HEK293 (cell line): ENCODE data around the gene NDST4.

ENCODE experiments used
- CTCF ChIA-PET: fragments of 350-600 bp; formaldehyde crosslinking; extraction: SDS; loops from one replicate; lab custom pipeline; 2021; ENCODE audit warnings: antibody characterized with exemption; lab: Yijun Ruan, JAX
- POLR2A ChIA-PET: fragments of 300-600 bp; formaldehyde crosslinking; extraction: SDS; loops from one replicate; lab custom pipeline; 2020; ENCODE audit warnings: antibody characterized with exemption, inconsistent platforms; lab: Yijun Ruan, JAX
- H3K27ac ChIP-seq: fragments of 200-500 bp; sonication (Bioruptor generic); 2 replicates; pipeline ENCODE4 v1.5.1; 2014; ENCODE audit warnings: low read depth, low read length, control low read depth, inconsistent platforms; ENCODE audit errors: extremely low read depth
- H3K36me3 ChIP-seq, 2 experiments: fragments of 200-500 bp in 1 of 2; sonication (Bioruptor generic) in 1 of 2; 1 replicate in 1 of 2; 2 replicates in 1 of 2; pipeline ENCODE4 v1.5.1; 2014 to 2017; ENCODE audit warnings: inconsistent platforms in 2 of 2, low read length in 2 of 2; ENCODE audit not compliant: control insufficient read depth in 2 of 2, insufficient read depth in 1 of 2
- H3K4me1 ChIP-seq: fragments of 200-500 bp; sonication (Bioruptor generic); 2 replicates; pipeline ENCODE4 v1.5.1; 2014; ENCODE audit warnings: mild to moderate bottlenecking, low read length, inconsistent platforms; ENCODE audit not compliant: control insufficient read depth, insufficient read depth
- H3K4me3 ChIP-seq: 2 replicates; pipeline ENCODE4 v1.5.1; 2011; ENCODE audit warnings: low read depth, mild to moderate bottlenecking, control low read depth, low read length, moderate library complexity
- H3K9me3 ChIP-seq: fragments of 200-500 bp; sonication (Bioruptor generic); 2 replicates; pipeline ENCODE4 v1.5.1; 2014; ENCODE audit warnings: low read depth, low read length, inconsistent platforms; ENCODE audit not compliant: control insufficient read depth, insufficient read depth
- FEZF1 ChIP-seq: fragments of 450-650 bp; formaldehyde crosslinking; IDR thresholded peaks from 2 replicates; pipeline ENCODE4 v1.5.1; 2016; ENCODE audit warnings: missing biosample characterization, missing genetic modification characterization
- IKZF3 ChIP-seq: fragments of 450-650 bp; IDR thresholded peaks from 2 replicates; pipeline ENCODE4 v1.5.0; 2018; ENCODE audit warnings: missing biosample characterization, mild to moderate bottlenecking, missing genetic modification characterization, moderate library complexity
- MZF1 ChIP-seq: fragments of 450-650 bp; formaldehyde crosslinking; IDR thresholded peaks from 2 replicates; pipeline ENCODE4 v1.5.1; 2017; ENCODE audit warnings: missing biosample characterization, missing genetic modification characterization, borderline replicate concordance
- OSR2 ChIP-seq: fragments of 450-650 bp; formaldehyde crosslinking; IDR thresholded peaks from 2 replicates; pipeline ENCODE4 v1.5.1; 2016; ENCODE audit warnings: missing biosample characterization, missing genetic modification characterization
- OVOL3 ChIP-seq: fragments of 450-650 bp; formaldehyde crosslinking; IDR thresholded peaks from 2 replicates; pipeline ENCODE4 v1.5.1; 2016; ENCODE audit warnings: missing biosample characterization, missing genetic modification characterization
- PRDM10 ChIP-seq: fragments of 450-650 bp; formaldehyde crosslinking; IDR thresholded peaks from 2 replicates; pipeline ENCODE4 v1.5.1; 2016; ENCODE audit warnings: missing biosample characterization, missing genetic modification characterization
- PRDM4 ChIP-seq: fragments of 450-650 bp; formaldehyde crosslinking; IDR thresholded peaks from 2 replicates; pipeline ENCODE4 v1.5.1; 2017; ENCODE audit warnings: missing biosample characterization, missing genetic modification characterization
- SCRT2 ChIP-seq: fragments of 450-650 bp; formaldehyde crosslinking; IDR thresholded peaks from 2 replicates; pipeline ENCODE4 v1.5.1; 2016; ENCODE audit warnings: missing biosample characterization, missing genetic modification characterization
- SP7 ChIP-seq: fragments of 450-650 bp; formaldehyde crosslinking; IDR thresholded peaks from 2 replicates; pipeline ENCODE4 v1.5.1; 2016; ENCODE audit warnings: missing biosample characterization, missing genetic modification characterization
- WT1 ChIP-seq: fragments of 450-650 bp; formaldehyde crosslinking; IDR thresholded peaks from 2 replicates; pipeline ENCODE4 v1.5.1; 2016; ENCODE audit warnings: missing biosample characterization, missing genetic modification characterization
- ZBTB17 ChIP-seq: fragments of 450-650 bp; formaldehyde crosslinking; IDR thresholded peaks from 2 replicates; pipeline ENCODE4 v1.5.1; 2016; ENCODE audit warnings: missing biosample characterization, missing genetic modification characterization
- ZBTB49 ChIP-seq: fragments of 450-650 bp; formaldehyde crosslinking; IDR thresholded peaks from 2 replicates; pipeline ENCODE4 v1.5.1; 2016; ENCODE audit warnings: missing biosample characterization, missing genetic modification characterization, low read depth
- ZBTB8A ChIP-seq: fragments of 450-650 bp; formaldehyde crosslinking; IDR thresholded peaks from 2 replicates; pipeline ENCODE4 v1.5.1; 2016; ENCODE audit warnings: missing biosample characterization, missing genetic modification characterization
- ZEB2 ChIP-seq: fragments of 450-650 bp; formaldehyde crosslinking; IDR thresholded peaks from 2 replicates; pipeline ENCODE4 v1.5.1; 2016; ENCODE audit warnings: missing biosample characterization, missing genetic modification characterization
- ZFP69B ChIP-seq: fragments of 450-650 bp; formaldehyde crosslinking; IDR thresholded peaks from 2 replicates; pipeline ENCODE4 v1.5.1; 2016; ENCODE audit warnings: missing biosample characterization, missing genetic modification characterization
- ZNF148 ChIP-seq: fragments of 450-650 bp; formaldehyde crosslinking; IDR thresholded peaks from 2 replicates; pipeline ENCODE4 v1.5.0; 2017; ENCODE audit warnings: missing biosample characterization, missing genetic modification characterization, borderline replicate concordance
- ZNF155 ChIP-seq: fragments of 450-650 bp; formaldehyde crosslinking; IDR thresholded peaks from 2 replicates; pipeline ENCODE4 v1.5.1; 2016; ENCODE audit warnings: missing biosample characterization, missing genetic modification characterization
- ZNF19 ChIP-seq: fragments of 450-650 bp; formaldehyde crosslinking; IDR thresholded peaks from 2 replicates; pipeline ENCODE4; 2016; ENCODE audit warnings: missing biosample characterization, missing genetic modification characterization, low read depth
- ZNF335 ChIP-seq: fragments of 450-650 bp; formaldehyde crosslinking; conservative IDR thresholded peaks from 2 replicates; pipeline ENCODE4 v1.5.1; 2016; ENCODE audit warnings: missing biosample characterization, missing genetic modification characterization
- ZNF366 ChIP-seq: fragments of 450-650 bp; formaldehyde crosslinking; conservative IDR thresholded peaks from 2 replicates; pipeline ENCODE4 v1.5.1; 2016; ENCODE audit warnings: missing biosample characterization, missing genetic modification characterization
- ZNF544 ChIP-seq: fragments of 450-650 bp; formaldehyde crosslinking; IDR thresholded peaks from 2 replicates; pipeline ENCODE4 v1.5.0; 2017; ENCODE audit warnings: missing biosample characterization, missing genetic modification characterization
- ZNF548 ChIP-seq: fragments of 450-650 bp; formaldehyde crosslinking; IDR thresholded peaks from 2 replicates; pipeline ENCODE4 v1.5.1; 2016; ENCODE audit warnings: missing biosample characterization, missing genetic modification characterization
- ZNF580 ChIP-seq: fragments of 450-650 bp; formaldehyde crosslinking; IDR thresholded peaks from 2 replicates; pipeline ENCODE4 v1.5.1; 2016; ENCODE audit warnings: missing biosample characterization, missing genetic modification characterization
- ZNF621 ChIP-seq: fragments of 450-650 bp; formaldehyde crosslinking; IDR thresholded peaks from 2 replicates; pipeline ENCODE4 v1.5.1; 2017; ENCODE audit warnings: missing biosample characterization, missing genetic modification characterization
- ZNF677 ChIP-seq: fragments of 450-650 bp; IDR thresholded peaks from 2 replicates; pipeline ENCODE4 v1.5.0; 2018; ENCODE audit warnings: missing biosample characterization, mild to moderate bottlenecking, missing genetic modification characterization, moderate library complexity
- ZNF830 ChIP-seq: fragments of 450-650 bp; IDR thresholded peaks from 2 replicates; pipeline ENCODE4 v1.5.0; 2018; ENCODE audit warnings: missing biosample characterization, missing genetic modification characterization, low read depth, mild to moderate bottlenecking, moderate library complexity
- ZSCAN16 ChIP-seq: fragments of 450-650 bp; formaldehyde crosslinking; IDR thresholded peaks from 2 replicates; pipeline ENCODE4 v1.5.1; 2016; ENCODE audit warnings: missing biosample characterization, missing genetic modification characterization
- ZXDB ChIP-seq: fragments of 450-650 bp; formaldehyde crosslinking; IDR thresholded peaks from 2 replicates; pipeline ENCODE4 v1.5.1; 2016; ENCODE audit warnings: missing biosample characterization, missing genetic modification characterization

NDST4 gene

GRCh38 chr4:114907568-114907967, 205.9 kb downstream of the NDST4 start:
- H3K4me3 ChIP-seq = no peak overlapping the region
- no peaks in the 10 kb centered on the region for H3K9me3 ChIP-seq
- H3K27ac ChIP-seq = peak overlapping the region; percentile 48
- CTCF ChIA-PET = interaction anchor here (0.6 to 0.7 kb wide), 2 partner anchors 84 to 1760 kb away, joined by 3 to 4 read pairs; no protein-coding TSS in a partner anchor
- POLR2A ChIA-PET = no interaction called here
- no peaks in the 10 kb centered on the region for H3K36me3 ChIP-seq
- H3K4me1 ChIP-seq = peaks cover 21% of the 10 kb centered on the region
- TF ChIP-seq ZNF677 (tag by site-specific recombination) (no peak), ZBTB8A (peak; percentile 89), OSR2 (peak; percentile 69), ZNF148 (tag by site-specific recombination) (no peak), FEZF1 (tag by site-specific recombination) (peak; percentile 68), ZBTB17 (peak; percentile 31; the same call in 1 of the 2 replicates), ZNF830 (tag by site-specific recombination) (no peak), ZNF19 (tag by site-specific recombination) (no peak), ZEB2 (tag by site-specific recombination) (0 out of 2 replicates have a peak, but pooled peaks have one; percentile 18), OVOL3 (tag by site-specific recombination) (peak; percentile 54; the same call in 1 of the 2 replicates), ZFP69B (no peak), PRDM10 (tag by site-specific recombination) (peak; percentile 93), MZF1 (tag by site-specific recombination) (peak; percentile 96), ZNF580 (tag by site-specific recombination) (peak; percentile 55; the same call in 1 of the 2 replicates), WT1 (peak; percentile 22; the same call in 1 of the 2 replicates), ZNF621 (tag by site-specific recombination) (no peak), ZNF548 (tag by site-specific recombination) (no peak), IKZF3 (tag by site-specific recombination) (peak; percentile 35; the same call in 1 of the 2 replicates), ZBTB49 (tag by site-specific recombination) (no peak), SCRT2 (tag by site-specific recombination) (peak; percentile 93), SP7 (tag by site-specific recombination) (0 out of 2 replicates have a peak, but pooled peaks have one; percentile 11), ZNF366 (tag by site-specific recombination) (0 out of 2 replicates have a peak, but pooled peaks have one; percentile 51), ZNF544 (tag by site-specific recombination) (no peak), PRDM4 (tag by site-specific recombination) (peak; percentile 17; the same call in 1 of the 2 replicates), ZNF155 (tag by site-specific recombination) (no peak), ZNF335 (peak; percentile 64), ZXDB (peak; percentile 72; the same call in 1 of the 2 replicates), ZSCAN16 (tag by site-specific recombination) (no peak)
